Activated naive CD8-positive, alpha-beta T cell treated with anti-CD3 and anti-CD28 coated beads for 36 hours (primary cell): ENCODE data around the gene CBY1. TPM values are rescaled to one million over a fixed set of nuclear protein-coding genes. Genes with fewer than 3 reads are reported as not detected.
"Not testable (repeated sequence)": the region's sequence is repeated elsewhere in the genome, so short reads cannot be mapped to it uniquely, and the experiment has no call there.

Source experiments
- DNase-seq: peaks from one replicate; pipeline ENCODE4 v3.0.0; 2021
- H3K27ac Mint-ChIP-seq: one replicate; pipeline ENCODE4 v1.8.0; 2022; ENCODE audit warnings: mild to moderate bottlenecking, moderate library complexity, mixed read lengths
- H3K27me3 Mint-ChIP-seq: one replicate; pipeline ENCODE4 v1.8.0; 2022; ENCODE audit warnings: mild to moderate bottlenecking, mixed read lengths
- H3K36me3 Mint-ChIP-seq: one replicate; pipeline ENCODE4 v1.8.0; 2021; ENCODE audit warnings: mild to moderate bottlenecking, mixed read lengths
- H3K4me1 Mint-ChIP-seq: one replicate; pipeline ENCODE4 v1.8.0; 2021; ENCODE audit warnings: mixed read lengths
- H3K4me3 Mint-ChIP-seq: one replicate; pipeline ENCODE4 v1.8.0; 2022; ENCODE audit warnings: mild to moderate bottlenecking, moderate library complexity, mixed read lengths
- H3K9me3 Mint-ChIP-seq: one replicate; pipeline ENCODE4 v1.8.0; 2022; ENCODE audit warnings: mixed read lengths
- total RNA-seq, 2 experiments: library from RNA; stranded (reverse); gene quantifications; one replicate each; pipeline ENCODE4 v1.2.3, GENCODE V29; 2021

CBY1 gene
- 10 to 100 TPM; 11.5 to 11.9 TPM for total RNA-seq

DNA sequence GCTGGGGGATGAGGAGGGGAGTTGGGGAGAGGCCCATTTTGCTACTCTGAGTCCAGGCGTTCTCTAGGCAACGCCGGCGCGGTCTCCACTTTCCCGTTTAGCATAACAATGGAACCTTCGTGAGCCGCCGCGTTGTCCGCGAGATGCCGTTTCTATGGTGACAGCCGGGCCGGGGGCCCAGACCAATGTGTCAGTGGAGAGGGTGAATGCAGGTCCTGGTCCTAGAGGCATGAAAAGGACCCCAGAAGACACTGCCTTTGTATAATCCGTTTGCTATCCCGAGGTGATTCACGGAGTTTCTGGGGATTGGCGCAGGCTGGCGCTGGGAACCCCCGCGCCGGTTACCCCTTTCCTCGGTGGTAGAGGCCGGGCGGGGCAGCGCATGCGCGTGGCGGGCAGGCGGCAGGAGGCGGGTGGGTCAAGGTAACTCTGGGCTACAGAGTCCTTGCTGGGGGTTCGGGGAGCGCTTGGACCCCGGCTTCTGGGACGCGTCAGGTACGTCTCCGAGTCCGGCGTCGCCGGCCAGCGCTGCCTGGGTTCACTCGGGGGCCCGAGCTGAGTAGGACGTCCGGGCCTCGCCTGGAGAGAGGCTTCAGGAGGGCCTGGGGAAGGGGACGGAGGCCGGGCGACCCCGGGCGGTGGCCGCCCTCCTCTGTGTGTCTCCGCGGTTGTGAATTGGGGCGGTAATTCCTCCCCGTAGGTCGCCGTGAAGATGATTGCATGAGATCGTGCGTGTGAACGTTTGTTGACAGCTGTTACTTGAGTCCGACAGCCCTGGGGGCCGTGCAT lies at the start of gene CBY1, which contains the start of gene FAM227A:
CBY1 (plus strand) TSS at position 383 of the 789 bp plus-strand sequence. CDS start 11,417 bp downstream, outside the sequence.
FAM227A (minus strand) TSS at position 137 of the 789 bp plus-strand sequence. CDS start 6,224 bp downstream, outside the sequence.
- Mint-ChIP-seq H3K4me3 (peak within 1 kb of the TSS; percentile 92), H3K36me3 (peaks cover 2% of the 10 kb centered on the region), H3K27ac (peak within 1 kb of the TSS; percentile 98), H3K27me3 (no peaks in the 10 kb centered on the region), H3K9me3 (no peaks in the 10 kb centered on the region), H3K4me1 (peaks cover 15% of the 10 kb centered on the region)
- DNase-seq, result peak; percentile 88

DNA sequence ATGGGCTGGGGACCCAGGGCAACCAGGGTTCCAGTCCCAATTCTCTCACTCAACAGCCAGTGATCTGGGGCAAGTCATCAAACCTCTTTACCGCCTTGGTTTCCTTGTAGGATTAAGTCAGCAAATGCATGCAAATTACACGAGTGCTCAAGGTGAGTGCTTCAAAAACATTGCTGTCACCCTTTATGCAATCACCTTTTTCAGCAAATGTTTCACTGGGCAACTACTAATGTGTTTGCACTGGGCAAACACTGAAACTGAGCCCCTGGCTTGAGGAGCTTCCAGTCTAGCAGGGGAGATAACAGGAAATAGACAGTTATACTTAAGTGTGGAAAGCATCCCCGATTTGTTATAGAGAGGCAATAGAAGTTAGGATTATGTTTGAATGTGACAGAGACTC lies 48.8 kb upstream of the CBY1 start:
- H3K27me3 Mint-ChIP-seq, result no peaks in the 10 kb centered on the region
- H3K36me3 Mint-ChIP-seq, result no peaks in the 10 kb centered on the region
- no peak for DNase-seq
- no peaks in the 10 kb centered on the region for H3K9me3 Mint-ChIP-seq
- H3K4me1 Mint-ChIP-seq, result no peaks in the 10 kb centered on the region
- no peak overlapping the region for H3K4me3 Mint-ChIP-seq
- no peak overlapping the region for H3K27ac Mint-ChIP-seq

GRCh38 chr22:38608992-38609750 lies 47.3 kb upstream of the CBY1 start:
- no peaks in the 10 kb centered on the region for H3K4me1 Mint-ChIP-seq
- no peaks in the 10 kb centered on the region for H3K36me3 Mint-ChIP-seq
- H3K27ac Mint-ChIP-seq, result no peak overlapping the region
- no peaks in the 10 kb centered on the region for H3K9me3 Mint-ChIP-seq
- DNase-seq, result no peak
- H3K4me3 Mint-ChIP-seq, result no peak overlapping the region
- H3K27me3 Mint-ChIP-seq, result no peaks in the 10 kb centered on the region

DNA sequence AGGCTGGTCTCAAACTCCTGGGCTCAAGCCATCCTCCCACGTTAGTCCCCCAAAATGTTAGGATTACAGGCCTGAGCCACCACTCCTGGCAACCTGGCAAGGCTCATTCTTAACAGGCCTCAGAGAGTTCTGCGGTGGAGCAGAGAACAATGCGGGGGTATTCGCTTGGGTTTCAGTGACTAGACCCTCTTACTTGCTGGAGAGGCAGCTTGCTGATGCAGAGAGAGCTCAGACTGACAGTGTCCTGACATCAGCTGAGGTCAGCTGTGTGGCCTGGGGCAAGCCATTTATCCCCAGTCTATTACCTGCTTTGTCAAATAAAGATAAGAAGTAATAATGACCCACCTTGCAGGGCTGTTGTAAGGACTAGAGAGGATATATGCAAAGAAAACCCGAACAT lies 46.2 kb upstream of the CBY1 start:
- H3K27ac Mint-ChIP-seq, result no peak overlapping the region
- H3K4me3 Mint-ChIP-seq, result no peak overlapping the region
- H3K4me1 Mint-ChIP-seq, result no peaks in the 10 kb centered on the region
- no peaks in the 10 kb centered on the region for H3K27me3 Mint-ChIP-seq
- H3K9me3 Mint-ChIP-seq, result no peaks in the 10 kb centered on the region
- H3K36me3 Mint-ChIP-seq, result no peaks in the 10 kb centered on the region
- DNase-seq, result no peak

DNA sequence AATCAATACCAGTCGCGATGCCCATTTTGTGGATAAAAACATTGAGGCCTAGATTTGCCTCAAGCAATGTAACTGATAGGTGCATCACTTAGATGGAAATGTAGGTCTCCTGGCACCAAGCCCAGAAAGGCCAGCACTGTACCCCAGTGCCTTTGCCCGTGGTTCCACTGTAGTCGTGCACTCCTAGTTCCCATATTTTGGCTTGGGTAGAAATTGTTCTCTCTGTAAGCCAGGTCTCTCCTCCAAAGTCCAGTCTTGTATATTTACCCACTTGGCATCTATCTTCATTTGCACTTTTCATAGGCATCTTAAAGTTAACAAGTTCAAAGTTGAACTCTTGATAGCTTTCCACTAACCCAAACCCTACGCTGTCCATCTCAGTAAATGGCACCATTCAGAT lies 44.9 kb upstream of the CBY1 start:
- Mint-ChIP-seq H3K9me3 (no peaks in the 10 kb centered on the region), H3K4me1 (no peaks in the 10 kb centered on the region), H3K27me3 (no peaks in the 10 kb centered on the region), H3K36me3 (no peaks in the 10 kb centered on the region), H3K4me3 (no peak overlapping the region), H3K27ac (no peak overlapping the region)
- DNase-seq, result no peak

GRCh38 chr22:38612217-38613006 lies 44.0 kb upstream of the CBY1 start:
- Mint-ChIP-seq H3K9me3 (no peaks in the 10 kb centered on the region), H3K36me3 (no peaks in the 10 kb centered on the region), H3K27ac (no peak overlapping the region), H3K4me3 (no peak overlapping the region), H3K4me1 (no peaks in the 10 kb centered on the region), H3K27me3 (no peaks in the 10 kb centered on the region)
- DNase-seq, result no peak

DNA sequence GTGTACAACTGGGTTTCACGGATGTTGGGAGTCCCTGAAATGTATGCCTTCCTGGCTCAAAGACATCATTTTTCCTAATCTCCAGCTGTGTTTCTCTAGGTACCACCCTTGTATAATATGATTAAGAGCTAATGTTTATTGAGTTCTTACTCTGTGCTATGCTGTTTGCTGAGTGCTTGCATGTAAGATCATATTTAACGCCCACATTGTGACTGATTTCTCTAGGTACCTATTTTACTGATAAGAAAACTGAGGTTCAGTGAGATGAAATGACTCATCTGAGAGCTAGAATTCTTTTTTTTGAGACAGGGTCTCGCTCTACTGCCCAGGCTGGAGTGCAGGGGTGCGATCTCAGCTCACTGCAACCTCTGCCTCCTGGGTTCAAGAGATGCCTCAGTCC lies 42.9 kb upstream of the CBY1 start:
- Mint-ChIP-seq H3K36me3 (peaks cover 4% of the 10 kb centered on the region), H3K4me1 (no peaks in the 10 kb centered on the region), H3K27ac (no peak overlapping the region), H3K9me3 (peaks cover 5% of the 10 kb centered on the region), H3K27me3 (no peaks in the 10 kb centered on the region), H3K4me3 (no peak overlapping the region)
- no peak for DNase-seq

DNA sequence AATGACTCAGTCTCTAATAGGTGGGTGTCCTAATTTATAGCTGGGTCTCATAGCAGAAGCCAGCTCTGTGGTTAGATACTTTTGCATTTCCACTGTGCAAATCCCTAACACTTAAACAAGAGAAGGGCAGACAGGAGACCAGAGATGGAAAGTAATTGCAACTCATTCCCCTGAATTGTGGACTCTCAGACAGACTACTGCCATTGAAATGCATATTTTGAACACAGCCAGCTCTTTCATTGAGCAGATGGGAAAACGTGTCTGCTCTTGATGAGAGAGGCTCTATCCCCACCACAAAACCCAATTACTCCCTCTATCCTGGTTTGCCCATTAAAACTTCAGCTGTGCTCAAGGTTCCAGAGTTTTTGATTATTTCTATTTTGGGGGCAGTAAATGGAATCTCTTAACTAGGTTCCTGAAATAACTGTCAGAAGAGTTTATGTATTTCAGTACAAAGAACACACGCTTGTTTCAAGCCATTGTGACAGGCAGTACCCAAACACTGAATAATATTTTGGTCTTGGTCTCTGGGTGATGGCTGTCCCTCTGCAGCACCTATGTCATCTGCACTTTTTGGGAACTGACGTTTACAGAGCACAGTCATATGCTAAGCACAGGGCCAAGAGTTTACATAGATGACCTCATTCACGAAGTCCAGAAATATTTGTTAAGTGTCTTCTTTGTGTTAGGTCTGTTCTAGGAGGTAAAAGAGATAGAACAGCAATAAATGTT lies 41.9 kb upstream of the CBY1 start:
- H3K4me3 Mint-ChIP-seq, result no peak overlapping the region
- no peak overlapping the region for H3K27ac Mint-ChIP-seq
- peaks cover 4% of the 10 kb centered on the region for H3K36me3 Mint-ChIP-seq
- H3K27me3 Mint-ChIP-seq, result no peaks in the 10 kb centered on the region
- H3K4me1 Mint-ChIP-seq, result no peaks in the 10 kb centered on the region
- DNase-seq, result no peak
- peaks cover 7% of the 10 kb centered on the region for H3K9me3 Mint-ChIP-seq

- not testable (repeated sequence) for H3K27ac Mint-ChIP-seq, H3K27me3 Mint-ChIP-seq, H3K4me3 Mint-ChIP-seq, H3K9me3 Mint-ChIP-seq, H3K36me3 Mint-ChIP-seq, H3K4me1 Mint-ChIP-seq, DNase-seq
These were observed 41.4 kb upstream of the CBY1 start for GRCh38 chr22:38615064-38615405.

GRCh38 chr22:38618258-38618657 lies 38.2 kb upstream of the CBY1 start:
- Mint-ChIP-seq H3K9me3 (peaks cover 7% of the 10 kb centered on the region), H3K27me3 (no peaks in the 10 kb centered on the region), H3K27ac (no peak overlapping the region), H3K4me3 (no peak overlapping the region), H3K36me3 (peaks cover 4% of the 10 kb centered on the region), H3K4me1 (no peaks in the 10 kb centered on the region)
- no peak for DNase-seq

- H3K4me3 Mint-ChIP-seq, result no peak overlapping the region
- peaks cover 4% of the 10 kb centered on the region for H3K36me3 Mint-ChIP-seq
These were observed 37.8 kb upstream of the CBY1 start for GRCh38 chr22:38618682-38619081.

DNA sequence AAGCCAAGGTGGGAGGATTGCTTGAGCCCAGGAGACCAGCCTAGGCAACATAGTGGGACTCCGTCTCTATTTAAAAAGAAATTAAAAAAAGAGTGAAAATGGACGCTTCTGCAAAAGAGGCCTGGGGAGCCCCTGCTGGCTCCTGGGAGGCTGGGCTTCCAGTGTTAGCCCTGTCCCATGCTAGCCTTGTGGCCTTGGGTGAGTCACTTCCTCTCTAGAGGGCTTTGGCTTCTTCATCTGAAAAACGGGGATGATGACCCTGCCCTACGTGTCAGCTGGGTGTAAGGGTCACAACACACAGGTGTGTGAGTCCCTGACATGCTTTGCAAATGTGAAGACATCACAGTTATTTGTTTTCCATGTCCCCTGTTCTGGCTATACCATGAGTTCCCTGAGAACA lies 33.1 kb upstream of the CBY1 start:
- H3K27me3 Mint-ChIP-seq, result no peaks in the 10 kb centered on the region
- H3K9me3 Mint-ChIP-seq, result peaks cover 5% of the 10 kb centered on the region
- no peaks in the 10 kb centered on the region for H3K4me1 Mint-ChIP-seq
- H3K4me3 Mint-ChIP-seq, result no peak overlapping the region
- H3K36me3 Mint-ChIP-seq, result peaks cover 2% of the 10 kb centered on the region
- no peak overlapping the region for H3K27ac Mint-ChIP-seq
- DNase-seq, result no peak

More at GRCh38 chr22:38618682-38619081, 37.8 kb upstream of the CBY1 start:
- Mint-ChIP-seq H3K27me3 (no peaks in the 10 kb centered on the region), H3K27ac (no peak overlapping the region), H3K9me3 (peaks cover 7% of the 10 kb centered on the region), H3K4me1 (no peaks in the 10 kb centered on the region)
- DNase-seq, result no peak

DNA sequence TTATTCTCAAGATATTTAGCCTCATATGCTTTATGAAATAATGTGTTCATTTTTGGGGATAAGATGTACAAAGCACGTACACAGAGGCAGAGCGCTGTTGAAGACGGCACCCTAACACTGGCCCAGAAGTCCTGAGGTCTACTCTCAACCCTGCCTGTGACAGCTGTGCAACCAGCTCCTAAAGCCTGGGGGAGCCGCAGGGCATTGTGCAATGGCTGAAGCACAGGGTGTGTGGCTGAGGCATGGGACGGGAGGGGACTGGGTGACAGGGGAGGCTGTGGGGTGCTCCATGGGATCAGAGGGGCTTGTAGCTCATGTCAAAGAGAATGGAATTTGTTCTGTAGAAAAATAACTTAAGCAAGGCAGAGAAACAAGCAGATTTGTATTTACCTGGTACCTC lies 28.0 kb upstream of the CBY1 start:
- no peak for DNase-seq
- Mint-ChIP-seq H3K9me3 (no peaks in the 10 kb centered on the region), H3K27ac (no peak overlapping the region), H3K27me3 (no peaks in the 10 kb centered on the region), H3K4me1 (peaks cover 8% of the 10 kb centered on the region), H3K36me3 (no peaks in the 10 kb centered on the region), H3K4me3 (no peak overlapping the region)

DNA sequence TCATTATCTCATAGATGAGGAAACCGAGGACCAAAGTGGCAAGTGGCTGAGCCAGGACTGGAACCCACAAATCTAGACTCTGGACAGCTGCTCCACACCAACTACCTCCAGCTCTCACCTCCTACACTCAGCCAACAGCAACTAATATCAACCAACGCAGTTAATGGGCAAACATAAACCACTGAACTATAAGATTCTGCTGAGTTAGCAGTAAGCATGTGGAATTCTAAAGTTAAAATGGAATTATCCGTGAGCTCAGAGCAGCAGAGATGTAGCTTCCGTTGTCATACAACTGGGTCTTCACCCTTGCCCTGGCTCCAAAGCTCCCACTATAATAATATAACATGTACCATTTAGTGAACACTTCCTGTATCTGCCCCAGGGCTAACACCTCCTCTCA lies 27.3 kb upstream of the CBY1 start:
- no peaks in the 10 kb centered on the region for H3K36me3 Mint-ChIP-seq
- no peaks in the 10 kb centered on the region for H3K27me3 Mint-ChIP-seq
- DNase-seq, result no peak
- no peak overlapping the region for H3K4me3 Mint-ChIP-seq
- no peaks in the 10 kb centered on the region for H3K9me3 Mint-ChIP-seq
- no peak overlapping the region for H3K27ac Mint-ChIP-seq
- H3K4me1 Mint-ChIP-seq, result peaks cover 8% of the 10 kb centered on the region
